Subcutaneous adipose tissue (tissue), 4 donors: ENCODE data around the gene JMJD1C. TPM values are rescaled to one million over a fixed set of nuclear protein-coding genes. Genes with fewer than 3 reads are reported as not detected.

Source experiments
- total RNA-seq, 4 donors: library from RNA; depleted of rRNA; stranded (reverse); fragments of >200 nt; gene quantifications; one replicate each; pipeline ENCODE4 v1.1.0, GENCODE V29; 2016
- TF ChIP-seq, protein P1 (sequence below): fragments of 450-650 bp; IDR thresholded peaks from one replicate; pipeline ENCODE4 v1.5.1; 2016; ENCODE audit warnings: low read depth, mild to moderate bottlenecking, control low read depth, antibody characterized with exemption, moderate library complexity

Gene JMJD1C
- total RNA-seq, 4 donors from 2014 or later: 106 to 178 (median 171) TPM

- TF ChIP-seq, protein P1, sequence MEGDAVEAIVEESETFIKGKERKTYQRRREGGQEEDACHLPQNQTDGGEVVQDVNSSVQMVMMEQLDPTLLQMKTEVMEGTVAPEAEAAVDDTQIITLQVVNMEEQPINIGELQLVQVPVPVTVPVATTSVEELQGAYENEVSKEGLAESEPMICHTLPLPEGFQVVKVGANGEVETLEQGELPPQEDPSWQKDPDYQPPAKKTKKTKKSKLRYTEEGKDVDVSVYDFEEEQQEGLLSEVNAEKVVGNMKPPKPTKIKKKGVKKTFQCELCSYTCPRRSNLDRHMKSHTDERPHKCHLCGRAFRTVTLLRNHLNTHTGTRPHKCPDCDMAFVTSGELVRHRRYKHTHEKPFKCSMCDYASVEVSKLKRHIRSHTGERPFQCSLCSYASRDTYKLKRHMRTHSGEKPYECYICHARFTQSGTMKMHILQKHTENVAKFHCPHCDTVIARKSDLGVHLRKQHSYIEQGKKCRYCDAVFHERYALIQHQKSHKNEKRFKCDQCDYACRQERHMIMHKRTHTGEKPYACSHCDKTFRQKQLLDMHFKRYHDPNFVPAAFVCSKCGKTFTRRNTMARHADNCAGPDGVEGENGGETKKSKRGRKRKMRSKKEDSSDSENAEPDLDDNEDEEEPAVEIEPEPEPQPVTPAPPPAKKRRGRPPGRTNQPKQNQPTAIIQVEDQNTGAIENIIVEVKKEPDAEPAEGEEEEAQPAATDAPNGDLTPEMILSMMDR: no peak
These were observed 26.0 kb upstream of the JMJD1C start for GRCh38 chr10:63491588-63492316.

- TF ChIP-seq, protein P1: no peak
These were observed 24.1 kb upstream of the JMJD1C start for GRCh38 chr10:63489838-63490237.

DNA sequence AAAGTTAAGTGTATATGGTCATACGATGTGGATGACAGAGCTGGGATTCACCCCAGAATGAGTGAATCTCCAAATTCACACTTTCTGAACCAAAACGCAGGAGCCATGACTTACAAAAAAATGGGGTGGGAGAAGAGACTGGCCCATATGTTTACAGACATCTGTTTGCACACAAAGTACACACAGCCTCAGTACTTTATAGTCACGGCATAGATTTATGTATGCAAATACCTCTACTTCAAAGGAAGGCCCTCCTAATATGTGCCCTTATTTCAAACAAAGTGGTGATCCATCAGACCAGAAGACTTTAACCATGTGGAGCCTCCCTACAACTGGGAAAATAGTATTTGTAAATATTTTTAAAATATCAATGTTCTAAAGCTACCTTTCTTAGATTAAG, 22.2 kb upstream of the JMJD1C start:
- TF ChIP-seq, protein P1: no peak

DNA sequence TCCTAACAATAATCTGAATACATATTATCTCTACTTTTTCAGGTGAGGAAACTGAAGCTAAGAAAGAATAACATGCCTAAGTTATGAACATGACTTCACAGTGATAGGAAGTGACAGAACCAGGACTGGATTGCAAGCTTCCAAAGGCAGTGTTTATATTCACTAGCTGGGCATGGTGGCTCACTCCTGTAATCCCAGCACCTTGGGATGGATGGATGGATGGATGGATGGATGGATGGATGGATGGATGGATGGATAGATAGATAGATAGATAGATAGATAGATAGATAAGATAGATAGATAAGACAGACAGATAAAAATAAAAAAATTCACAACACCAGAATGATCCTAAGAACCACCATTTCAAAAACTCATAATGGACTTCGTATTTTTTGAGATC, 18.2 kb upstream of the JMJD1C start:
- TF ChIP-seq, protein P1: no peak

DNA sequence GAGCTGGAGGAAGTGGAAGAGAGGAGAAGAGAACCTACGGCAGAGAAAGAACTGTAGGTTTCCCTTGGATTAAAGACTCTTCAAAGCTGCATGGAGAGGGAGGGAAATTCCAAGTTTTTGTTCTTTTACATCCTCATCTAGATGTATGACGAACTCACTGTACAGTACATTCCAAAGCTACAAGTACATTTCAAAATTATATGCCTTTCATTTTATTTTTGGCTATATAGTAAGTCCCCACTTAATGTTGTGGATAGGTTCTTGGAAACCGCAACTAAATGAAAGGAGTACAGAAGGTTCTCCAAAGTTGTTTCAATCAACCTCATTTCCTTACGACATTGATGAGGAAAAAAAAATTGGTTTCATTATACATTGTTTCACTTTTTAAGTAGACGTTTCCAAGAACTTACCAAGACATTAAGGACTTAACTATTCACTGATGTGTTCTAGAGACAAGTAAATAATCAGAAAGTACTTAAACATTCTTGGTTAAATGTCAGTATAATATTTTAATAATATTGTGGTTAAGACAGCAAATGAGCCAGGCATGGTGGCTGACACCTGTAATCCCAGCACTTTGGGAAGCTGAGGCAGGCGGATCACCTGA, 16.1 kb upstream of the JMJD1C start:
- TF ChIP-seq, protein P1: no peak

GRCh38 chr10:63480237-63480636, 14.5 kb upstream of the JMJD1C start:
- TF ChIP-seq, protein P1: no peak

DNA sequence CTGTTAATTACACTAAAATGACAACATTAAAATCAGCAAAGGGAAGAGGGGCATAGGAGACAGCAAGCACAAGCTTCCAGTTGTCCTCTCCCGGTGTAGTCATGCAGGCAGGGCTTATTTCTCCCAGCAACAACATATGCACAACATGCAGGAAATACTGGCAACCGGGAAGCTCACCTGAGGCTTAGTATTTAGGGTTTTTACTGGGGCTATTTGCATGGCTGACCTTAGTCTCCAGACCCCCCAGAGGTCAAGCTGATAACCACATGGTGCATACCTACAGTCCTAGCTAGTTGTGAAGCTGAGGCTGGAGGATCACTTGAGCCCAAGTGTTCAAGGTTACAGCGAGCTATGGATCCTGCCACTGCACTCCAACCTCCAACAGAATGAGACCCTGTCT, 12.8 kb upstream of the JMJD1C start:
- TF ChIP-seq, protein P1: no peak
